Keratinocyte (primary cell): ENCODE measurements around the gene SPOCK3. TPM values are rescaled to one million over a fixed set of nuclear protein-coding genes. Genes with fewer than 3 reads are reported as not detected.

Source experiments
- DNase-seq: peaks from one replicate; pipeline ENCODE4 v3.0.0-alpha.2; 2011; ENCODE audit warnings: low read depth, missing footprints, low spot score
- FAIRE-seq: peaks from 2 replicates; lab custom pipeline; 2011; peaks lifted over from hg19 to GRCh38; lab: Jason Lieb, UNC
- H2AFZ ChIP-seq: 2 replicates; pipeline ENCODE4 v1.6.0; 2012; ENCODE audit warnings: low read length, control low read depth, inconsistent platforms; ENCODE audit not compliant: control insufficient read depth
- H3K27ac ChIP-seq: 2 replicates; pipeline ENCODE4 v1.5.1; 2011; ENCODE audit warnings: low read length; ENCODE audit not compliant: control insufficient read depth, insufficient read depth
- H3K27me3 ChIP-seq: 3 replicates; pipeline ENCODE4 v1.6.0; 2011; ENCODE audit warnings: low read length; ENCODE audit not compliant: control insufficient read depth, insufficient read depth; ENCODE audit errors: extremely low read depth
- H3K36me3 ChIP-seq, 2 experiments: 2 replicates in 1 of 2; 3 replicates in 1 of 2; pipeline ENCODE4 v1.5.1; 2011; ENCODE audit warnings: low read length in 2 of 2, mild to moderate bottlenecking in 1 of 2; ENCODE audit not compliant: control insufficient read depth in 2 of 2, insufficient read depth in 2 of 2; ENCODE audit errors: extremely low read depth in 1 of 2
- H3K4me1 ChIP-seq: 3 replicates; pipeline ENCODE4 v1.5.1; 2011; ENCODE audit warnings: low read length; ENCODE audit not compliant: control insufficient read depth, insufficient read depth; ENCODE audit errors: extremely low read depth
- H3K4me2 ChIP-seq: 3 replicates; pipeline ENCODE4 v1.6.0; 2011; ENCODE audit warnings: low read depth, low read length; ENCODE audit not compliant: control insufficient read depth, insufficient read depth; ENCODE audit errors: extremely low read depth
- H3K4me3 ChIP-seq, 3 experiments: fragments of 200-600 bp in 1 of 3; sonication (generic) in 1 of 3; 2 replicates in 2 of 3; 3 replicates in 1 of 3; pipeline ENCODE4 v1.5.1; 2011 to 2016; ENCODE audit warnings: low read length in 3 of 3, mild to moderate bottlenecking in 3 of 3, control low read depth in 2 of 3, inconsistent platforms in 1 of 3, low read depth in 1 of 3, mixed read lengths in 1 of 3, mixed run types in 1 of 3, moderate library complexity in 1 of 3; ENCODE audit not compliant: control insufficient read depth in 2 of 3, insufficient read depth in 2 of 3; ENCODE audit errors: extremely low read depth in 1 of 3
- H3K79me2 ChIP-seq: 2 replicates; pipeline ENCODE4 v1.6.0; 2012; ENCODE audit warnings: low read length; ENCODE audit not compliant: control insufficient read depth, insufficient read depth
- H3K9ac ChIP-seq: 3 replicates; pipeline ENCODE4 v1.6.0; 2011; ENCODE audit warnings: low read length; ENCODE audit not compliant: control insufficient read depth, insufficient read depth; ENCODE audit errors: extremely low read depth
- H3K9me1 ChIP-seq: 3 replicates; pipeline ENCODE4 v1.6.0; 2011; ENCODE audit warnings: low read length; ENCODE audit not compliant: control insufficient read depth, insufficient read depth; ENCODE audit errors: extremely low read depth
- H3K9me3 ChIP-seq: 2 replicates; pipeline ENCODE4 v1.5.1; 2012; ENCODE audit warnings: low read depth, low read length; ENCODE audit not compliant: control insufficient read depth
- H4K20me1 ChIP-seq: 3 replicates; pipeline ENCODE4 v1.6.0; 2011; ENCODE audit warnings: low read length; ENCODE audit not compliant: control insufficient read depth, insufficient read depth; ENCODE audit errors: extremely low read depth
- EZH2 ChIP-seq: IDR thresholded peaks from one replicate; pipeline ENCODE4 v1.6.1; 2012; ENCODE audit warnings: inconsistent platforms, mild to moderate bottlenecking, low read length, moderate library complexity
- dilution Hi-C: fragments of 300-500 bp; cut with MboI; formaldehyde crosslinking; loops from one replicate; pipeline ENCODE4 v1.7.0; 2020; ENCODE audit warnings: low sequenced_read_pairs; ENCODE audit not compliant: extremely low pct_ligation_motif_present
- polyA plus RNA-seq, 5 experiments: library from polyadenylated mRNA; depleted of rRNA in 3 of 5; stranded (reverse) in 3 of 5; stranded (forward) in 1 of 5; unstranded in 1 of 5; fragments of >200 nt; gene quantifications; 1 replicate in 1 of 5; 2 replicates in 3 of 5; 3 replicates in 1 of 5; pipeline versions ENCODE4 v1.2.1 to v1.2.3, GENCODE V29; 2011 to 2012; ENCODE audit warnings: missing spikeins in 2 of 5, low read depth in 1 of 5, low replicate concordance in 1 of 5
- TF ChIP-seq, protein P1 (sequence below), 3 experiments: IDR thresholded peaks in 1 of 3; conservative IDR thresholded peaks in 1 of 3; optimal IDR thresholded peaks in 1 of 3; 2 replicates in 2 of 3; 3 replicates in 1 of 3; pipeline versions ENCODE3 to v1.5.1; 2011; ENCODE audit warnings: low read length in 3 of 3, mild to moderate bottlenecking in 3 of 3, moderate library complexity in 2 of 3, control low read depth in 1 of 3, inconsistent platforms in 1 of 3; ENCODE audit not compliant: insufficient read depth in 2 of 3; ENCODE audit errors: extremely low read depth in 1 of 3

The SPOCK3 gene
- polyA plus RNA-seq, 1 donor (not counting 4 experiments of a cell fraction or from before 2014, with no cell fraction given) = not detected

DNA sequence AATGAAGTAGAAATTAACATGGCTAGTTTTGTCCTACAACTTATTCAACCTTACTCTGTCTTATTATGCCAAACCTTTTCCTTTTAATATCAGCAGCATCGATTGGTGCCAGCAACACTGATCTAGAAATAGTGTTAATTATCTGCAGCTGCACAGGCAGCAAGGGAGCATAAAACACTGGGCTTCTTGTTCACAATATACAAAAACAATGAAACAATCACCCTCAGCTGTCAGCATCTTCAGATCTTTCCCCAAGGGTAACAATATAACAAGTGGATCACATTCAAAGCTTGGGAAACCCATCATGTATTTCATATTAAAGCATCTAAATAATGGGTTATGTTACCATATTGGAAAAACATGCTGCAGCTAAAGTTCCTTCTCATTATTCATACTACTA, 238.1 kb downstream of the SPOCK3 start:
- Histone ChIP-seq H3K4me3 (no peak overlapping the region), H3K9ac (no peak overlapping the region), H2AFZ (no peak overlapping the region), H4K20me1 (no peaks in the 10 kb centered on the region), H3K27ac (no peak overlapping the region), H3K9me1 (no peaks in the 10 kb centered on the region), H3K4me2 (no peak overlapping the region), H3K4me1 (no peaks in the 10 kb centered on the region), H3K9me3 (no peaks in the 10 kb centered on the region), H3K36me3 (no peaks in the 10 kb centered on the region), H3K79me2 (no peaks in the 10 kb centered on the region), H3K27me3 (no peaks in the 10 kb centered on the region)
- TF ChIP-seq, protein P1, sequence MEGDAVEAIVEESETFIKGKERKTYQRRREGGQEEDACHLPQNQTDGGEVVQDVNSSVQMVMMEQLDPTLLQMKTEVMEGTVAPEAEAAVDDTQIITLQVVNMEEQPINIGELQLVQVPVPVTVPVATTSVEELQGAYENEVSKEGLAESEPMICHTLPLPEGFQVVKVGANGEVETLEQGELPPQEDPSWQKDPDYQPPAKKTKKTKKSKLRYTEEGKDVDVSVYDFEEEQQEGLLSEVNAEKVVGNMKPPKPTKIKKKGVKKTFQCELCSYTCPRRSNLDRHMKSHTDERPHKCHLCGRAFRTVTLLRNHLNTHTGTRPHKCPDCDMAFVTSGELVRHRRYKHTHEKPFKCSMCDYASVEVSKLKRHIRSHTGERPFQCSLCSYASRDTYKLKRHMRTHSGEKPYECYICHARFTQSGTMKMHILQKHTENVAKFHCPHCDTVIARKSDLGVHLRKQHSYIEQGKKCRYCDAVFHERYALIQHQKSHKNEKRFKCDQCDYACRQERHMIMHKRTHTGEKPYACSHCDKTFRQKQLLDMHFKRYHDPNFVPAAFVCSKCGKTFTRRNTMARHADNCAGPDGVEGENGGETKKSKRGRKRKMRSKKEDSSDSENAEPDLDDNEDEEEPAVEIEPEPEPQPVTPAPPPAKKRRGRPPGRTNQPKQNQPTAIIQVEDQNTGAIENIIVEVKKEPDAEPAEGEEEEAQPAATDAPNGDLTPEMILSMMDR (optimal IDR thresholded peaks at IDR 0.05 in 1 of 3, IDR thresholded peaks at IDR 0.05 in 1 of 3, conservative IDR thresholded peaks at IDR 0.05 in 1 of 3; ENCODE audit: extremely low read depth in 1 of 3, insufficient read depth in 2 of 3, low read length in 3 of 3) = no peak
- TF ChIP-seq EZH2 = no peak
- FAIRE-seq (no peak), DNase-seq (no peak)
- dilution Hi-C loops = no loop called here

DNA sequence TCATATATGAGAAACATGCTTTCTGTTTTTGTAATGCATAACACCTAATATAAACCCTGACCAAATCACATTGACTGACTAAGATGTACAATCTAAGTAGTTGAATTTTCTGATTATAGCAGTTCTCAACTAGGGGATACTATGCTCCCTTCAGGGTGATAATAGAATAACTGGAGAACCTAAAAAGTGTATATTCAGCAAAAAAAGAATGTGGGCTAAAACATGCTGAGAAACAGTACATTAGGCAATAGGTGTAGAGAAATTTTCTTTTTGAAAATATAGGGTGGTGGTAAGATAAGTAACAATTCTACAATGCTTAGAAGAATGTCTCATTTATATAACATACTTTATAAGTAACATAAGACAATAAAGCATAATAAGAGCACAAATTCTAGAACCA, 239.6 kb downstream of the SPOCK3 start:
- Histone ChIP-seq H3K79me2 (no peaks in the 10 kb centered on the region), H3K27ac (no peak overlapping the region), H4K20me1 (no peaks in the 10 kb centered on the region), H3K9me1 (no peaks in the 10 kb centered on the region), H2AFZ (no peak overlapping the region), H3K36me3 (no peaks in the 10 kb centered on the region), H3K4me2 (no peak overlapping the region), H3K4me3 (no peak overlapping the region), H3K4me1 (no peaks in the 10 kb centered on the region), H3K9ac (no peak overlapping the region), H3K27me3 (no peaks in the 10 kb centered on the region), H3K9me3 (no peaks in the 10 kb centered on the region)
- no peak for FAIRE-seq
- no peak for DNase-seq
- dilution Hi-C loops = no loop called here
- no peak for TF ChIP-seq EZH2
- TF ChIP-seq, protein P1 (optimal IDR thresholded peaks at IDR 0.05 in 1 of 3, IDR thresholded peaks at IDR 0.05 in 1 of 3, conservative IDR thresholded peaks at IDR 0.05 in 1 of 3; ENCODE audit: extremely low read depth in 1 of 3, insufficient read depth in 2 of 3, low read length in 3 of 3) = no peak
